GM12878 (cell line): ENCODE results near the gene RHOF. TPM values are rescaled to one million over a fixed set of nuclear protein-coding genes. Genes with fewer than 3 reads are reported as not detected.

ENCODE experiments used
- ATAC-seq: fragments of 200-7000 bp; cut with Tn5 transposase; 3 replicates; pipeline ENCODE4 v1.9.1; 2020; ENCODE audit warnings: mild to moderate bottlenecking, moderate library complexity
- BruUV-seq: library from RNA; stranded (reverse); fragments of 400-500 nt; replicated peaks from 2 replicates; lab custom pipeline; 2021; lab: Mats Ljungman, UMichigan
- CTCF ChIA-PET: fragments of 300-600 bp; sonication (Branson Sonifier 250); formaldehyde crosslinking; extraction: SDS; loops from one replicate; lab custom pipeline; 2021; ENCODE audit warnings: inconsistent platforms; lab: Yijun Ruan, JAX
- POLR2A ChIA-PET: fragments of 350-600 bp; formaldehyde crosslinking; extraction: SDS; loops from one replicate; lab custom pipeline; 2021; ENCODE audit warnings: inconsistent platforms; lab: Charles Lee
- RAD21 ChIA-PET: fragments of 300-600 bp; sonication (Branson Sonifier 250); formaldehyde crosslinking; loops from one replicate; lab custom pipeline; 2023; ENCODE audit warnings: antibody characterized with exemption; ENCODE audit not compliant: unreplicated experiment; lab: Charles Lee
- SMC1A ChIA-PET: fragments of 300-600 bp; sonication (Branson Sonifier 250); formaldehyde crosslinking; loops from one replicate; lab custom pipeline; 2023; ENCODE audit not compliant: unreplicated experiment, uncharacterized antibody; lab: Charles Lee
- DNase-seq: peaks from one replicate; pipeline ENCODE4 v3.0.0-alpha.2; 2011; ENCODE audit warnings: low read depth, low spot score
- FAIRE-seq: peaks from 3 replicates; lab custom pipeline; 2011; peaks lifted over from hg19 to GRCh38; lab: Jason Lieb, UNC
- H2AFZ ChIP-seq: 2 replicates; pipeline ENCODE4 v1.6.0; 2011; ENCODE audit warnings: low read depth, low read length, control low read depth; ENCODE audit not compliant: control insufficient read depth
- H3K27ac ChIP-seq: 2 replicates; pipeline ENCODE4 v1.5.1; 2011; ENCODE audit warnings: control low read depth; ENCODE audit not compliant: control insufficient read depth, insufficient read depth
- H3K27me3 ChIP-seq, 2 experiments: replicated peaks in 1 of 2; 2 replicates each; pipeline versions ENCODE4 v1.6.0 to v1.6.1; 2011; ENCODE audit warnings: low read length in 1 of 2; ENCODE audit not compliant: control insufficient read depth in 2 of 2, insufficient read depth in 2 of 2
- H3K36me3 ChIP-seq, 2 experiments: 2 replicates each; pipeline ENCODE4 v1.5.1; 2011; ENCODE audit warnings: low read length in 1 of 2; ENCODE audit not compliant: control insufficient read depth in 2 of 2, insufficient read depth in 2 of 2
- H3K4me1 ChIP-seq: 2 replicates; pipeline ENCODE4 v1.6.1; 2011; ENCODE audit warnings: mild to moderate bottlenecking, low read length, moderate library complexity, mixed read lengths; ENCODE audit not compliant: control insufficient read depth, insufficient read depth
- H3K4me2 ChIP-seq: 2 replicates; pipeline ENCODE4 v1.6.0; 2011; ENCODE audit warnings: control low read depth; ENCODE audit not compliant: control insufficient read depth, insufficient read depth
- H3K4me3 ChIP-seq: fragments of 200-600 bp; sonication (generic); 2 replicates; pipeline ENCODE4 v1.5.1; 2016
- H3K79me2 ChIP-seq: 2 replicates; pipeline ENCODE4 v1.6.0; 2011; ENCODE audit warnings: low read length; ENCODE audit not compliant: control insufficient read depth, insufficient read depth
- H3K9ac ChIP-seq: 2 replicates; pipeline ENCODE4 v1.8.0; 2011; ENCODE audit warnings: low read length, control low read depth, mixed read lengths; ENCODE audit not compliant: control insufficient read depth, insufficient read depth
- H3K9me3 ChIP-seq: replicated peaks from 3 replicates; pipeline ENCODE4 v1.5.1; 2011; ENCODE audit warnings: mild to moderate bottlenecking, low read length; ENCODE audit not compliant: control insufficient read depth, insufficient read depth
- H4K20me1 ChIP-seq: 2 replicates; pipeline ENCODE4 v1.6.0; 2011; ENCODE audit not compliant: control insufficient read depth, insufficient read depth
- BACH1 ChIP-seq: fragments of 450-650 bp; IDR thresholded peaks from 2 replicates; pipeline ENCODE4 v1.6.1; 2017; ENCODE audit warnings: mild to moderate bottlenecking, borderline replicate concordance
- CEBPB ChIP-seq, 2 experiments: fragments of 150-350 bp in 1 of 2; IDR thresholded peaks; 2 replicates each; pipeline ENCODE4 v1.6.1; 2012 to 2014; ENCODE audit warnings: low read depth in 2 of 2, low read length in 2 of 2, borderline replicate concordance in 1 of 2, inconsistent platforms in 1 of 2
- CREB1 ChIP-seq: IDR thresholded peaks from 2 replicates; pipeline ENCODE4 v1.6.1; 2012; ENCODE audit warnings: low read depth, mild to moderate bottlenecking, inconsistent platforms
- DPF2 ChIP-seq: fragments of 450-650 bp; IDR thresholded peaks from 2 replicates; pipeline ENCODE4 v1.6.1; 2017; ENCODE audit warnings: mild to moderate bottlenecking
- ELK1 ChIP-seq: IDR thresholded peaks from 2 replicates; pipeline ENCODE4 v1.6.1; 2012; ENCODE audit warnings: low read depth, low read length, improper control_type of control experiment
- HDAC2 ChIP-seq: fragments of 200-600 bp; sonication (generic); IDR thresholded peaks from 2 replicates; pipeline ENCODE4 v1.6.1; 2017
- MYB ChIP-seq: fragments of 150-350 bp; IDR thresholded peaks from 2 replicates; pipeline ENCODE4 v1.6.1; 2014; ENCODE audit warnings: mild to moderate bottlenecking, low read depth, low read length, borderline replicate concordance
- SMAD5 ChIP-seq: IDR thresholded peaks from 2 replicates; pipeline ENCODE4 v1.6.1; 2016; ENCODE audit warnings: antibody characterized with exemption, low read depth
- TCF7 ChIP-seq: IDR thresholded peaks from 2 replicates; pipeline ENCODE4 v1.6.1; 2014; ENCODE audit warnings: antibody characterized with exemption, borderline replicate concordance
- ZBTB11 ChIP-seq: fragments of 450-650 bp; formaldehyde crosslinking; IDR thresholded peaks from 2 replicates; pipeline ENCODE4 v1.5.0; 2022; ENCODE audit warnings: mild to moderate bottlenecking, missing genetic modification characterization
- ZNF687 ChIP-seq: fragments of 450-650 bp; IDR thresholded peaks from 2 replicates; pipeline ENCODE4 v1.6.1; 2017; ENCODE audit warnings: mild to moderate bottlenecking, moderate library complexity
- WGBS: methylation state at CpG from one replicate; pipeline ENCODE4 v1.1.6; 2016; ENCODE audit warnings: low lambda C conversion rate; ENCODE audit not compliant: insufficient replicate concordance, insufficient coverage; ENCODE audit errors: missing lambda C conversion rate; 5-methylcytosine and 5-hydroxymethylcytosine counted together
- in situ Hi-C: fragments of 300-500 bp; cut with MboI; formaldehyde crosslinking; loops from 9 replicates; pipeline ENCODE4 v1.14.3; 2018; ENCODE audit warnings: mixed read lengths
- intact Hi-C: fragments of 100-400 bp; cut with micrococcal nuclease; formaldehyde crosslinking; loops from one replicate; pipeline ENCODE4 v1.14.2; 2022; ENCODE audit not compliant: unreplicated experiment
- polyA plus RNA-seq, 11 experiments: library from polyadenylated mRNA; depleted of rRNA in 4 of 11; unstranded in 6 of 11; stranded (reverse) in 5 of 11; fragments of >200 nt; fragmentation: Nextera tagmentation in 4 of 11; fragmentation: Illumina TruSeq in 1 of 11; extraction: Ambion mirVana in 4 of 11; extraction: Trizol in 1 of 11; gene quantifications; 1 replicate in 1 of 11; 2 replicates in 10 of 11; pipeline versions ENCODE4 v1.2.1 to v1.2.3, GENCODE V29; 2011 to 2016; ENCODE audit warnings: inconsistent platforms in 2 of 11, missing spikeins in 2 of 11, low read depth in 1 of 11
- total RNA-seq, 4 experiments: library from RNA; depleted of rRNA in 3 of 4; stranded (reverse); fragments of >200 nt in 3 of 4; fragmentation: Illumina TruSeq in 1 of 4; extraction: Trizol in 1 of 4; gene quantifications; 2 replicates each; pipeline versions ENCODE4 v1.2.1 to v1.2.3, GENCODE V29; 2013 to 2021

The RHOF gene
- total and polyA plus RNA-seq, 10 of the 15 experiments (the other 5 are each of a cell fraction or from before 2014, with no cell fraction given), result 6.1 to 78.7 (median 39.7) TPM

GRCh38 chr12:121751749-121752351 is 41.6 kb downstream of the RHOF start:
- no peak overlapping the region for H3K27ac ChIP-seq
- 96% methylated on average over 12 of the region's 12 CpGs for WGBS
- FAIRE-seq (no peak), DNase-seq (no peak), ATAC-seq (no peak)
- in situ Hi-C loops (no loop called here), intact Hi-C loops (no loop called here)
- H3K36me3 ChIP-seq, result peaks cover 3 to 7% of the 10 kb centered on the region in 2 experiments; a peak in 3 of 4 replicates
- RAD21 ChIA-PET, result no interaction called here
- H3K79me2 ChIP-seq, result no peaks in the 10 kb centered on the region
- H2AFZ ChIP-seq, result no peak overlapping the region
- no peaks in the 10 kb centered on the region for H3K27me3 ChIP-seq
- no peak overlapping the region for H3K4me3 ChIP-seq
- CTCF ChIA-PET, result no interaction called here
- BruUV-seq, result no TSS peak
- no peaks in the 10 kb centered on the region for H4K20me1 ChIP-seq
- H3K4me2 ChIP-seq, result no peak overlapping the region
- SMC1A ChIA-PET, result no interaction called here
- no peak overlapping the region for H3K9ac ChIP-seq
- no peaks in the 10 kb centered on the region for H3K4me1 ChIP-seq
- H3K9me3 ChIP-seq, result no peaks in the 10 kb centered on the region
- POLR2A ChIA-PET, result interaction anchor here (0.6 kb wide), 1 partner anchor 12 kb away, joined by 3 read pairs; no protein-coding TSS in a partner anchor
- TF ChIP-seq DPF2 (no peak), ELK1 (no peak), ZBTB11 (CRISPR knock-in tag) (no peak), ZNF687 (no peak), CEBPB (IDR thresholded peaks at IDR 0.05; ENCODE audit: borderline replicate concordance in 1 of 2, low read depth in 2 of 2, low read length in 2 of 2) (no peak), SMAD5 (no peak), CREB1 (no peak), HDAC2 (no peak), BACH1 (no peak), MYB (no peak), TCF7 (no peak)
